LNCaP clone FGC (cell line): ENCODE results near the gene CH25H.

Experiments used
- DNase-seq: peaks from one replicate; pipeline ENCODE4 v3.0.0-alpha.2; 2011; ENCODE audit warnings: low read depth
- H3K4me3 ChIP-seq: 2 replicates; pipeline ENCODE4 v1.5.1; 2011; ENCODE audit warnings: mild to moderate bottlenecking, low read depth, low read length, control low read depth
- CTCF ChIP-seq: IDR thresholded peaks from 2 replicates; pipeline ENCODE4 v1.5.1; 2012; ENCODE audit warnings: mild to moderate bottlenecking; ENCODE audit not compliant: control insufficient read depth, insufficient read depth; ENCODE audit errors: extremely low read depth

Gene CH25H

GRCh38 chr10:89217057-89217990, 10.2 kb upstream of the CH25H start:
- peak; percentile 32 for DNase-seq
- no peak overlapping the region for H3K4me3 ChIP-seq
- TF ChIP-seq CTCF: peak; percentile 51

DNA sequence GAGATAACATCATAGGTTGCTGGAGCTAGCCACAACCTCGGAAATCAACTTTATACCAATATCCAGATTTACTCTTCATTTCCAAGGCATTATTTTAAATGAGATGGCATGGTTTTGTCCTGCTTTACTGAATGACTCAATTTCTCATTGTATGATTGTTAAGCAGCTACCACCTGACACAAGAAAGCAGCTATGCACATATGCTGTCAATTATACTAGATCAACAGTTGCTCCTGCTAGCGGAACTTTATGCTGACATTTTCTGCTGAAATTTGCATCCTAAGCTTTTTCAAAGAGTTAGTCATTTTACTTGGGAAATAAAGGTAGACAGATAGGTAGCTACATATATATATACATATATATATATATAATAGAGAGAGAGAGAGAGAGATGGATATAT, 8.9 kb upstream of the CH25H start:
- no peak overlapping the region for H3K4me3 ChIP-seq
- TF ChIP-seq CTCF: no peak
- DNase-seq: no peak

- H3K4me3 ChIP-seq: no peak overlapping the region
- TF ChIP-seq CTCF: no peak
- no peak for DNase-seq
Observed at GRCh38 chr10:89215511-89215910, 8.4 kb upstream of the CH25H start.

GRCh38 chr10:89214566-89215165, 7.5 kb upstream of the CH25H start:
- TF ChIP-seq CTCF: no peak
- no peak for DNase-seq
- no peak overlapping the region for H3K4me3 ChIP-seq

DNA sequence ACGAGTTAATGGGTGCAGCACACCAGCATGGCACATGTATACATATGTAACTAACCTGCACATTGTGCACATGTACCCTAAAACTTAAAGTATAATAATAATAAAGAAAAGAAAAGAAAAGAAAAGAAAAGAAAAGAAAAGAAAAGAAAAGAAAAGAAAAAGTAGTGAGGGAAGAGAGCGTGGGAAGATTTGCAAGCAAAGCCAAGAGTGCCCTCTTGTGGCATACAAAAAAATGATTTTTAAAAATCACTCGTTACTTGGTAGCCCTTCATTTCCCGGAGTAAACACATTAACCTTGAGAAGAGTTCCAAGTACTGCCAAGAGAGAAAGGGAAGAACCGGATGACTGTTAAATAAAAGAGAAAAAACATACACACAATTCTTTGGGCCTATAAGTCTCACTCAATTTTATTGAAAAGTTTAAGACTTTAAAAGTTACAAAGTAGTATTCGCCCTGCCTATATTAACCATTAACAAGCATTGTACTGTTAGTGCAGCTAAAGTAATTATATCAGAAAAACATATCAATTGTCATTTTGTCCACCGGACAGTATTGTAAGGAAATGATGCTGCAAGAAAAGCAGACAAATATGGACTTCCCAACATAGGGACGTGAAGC, 6.2 kb upstream of the CH25H start:
- peak; percentile 51 for TF ChIP-seq CTCF
- peak; percentile 26 for DNase-seq
- H3K4me3 ChIP-seq: no peak overlapping the region

DNA sequence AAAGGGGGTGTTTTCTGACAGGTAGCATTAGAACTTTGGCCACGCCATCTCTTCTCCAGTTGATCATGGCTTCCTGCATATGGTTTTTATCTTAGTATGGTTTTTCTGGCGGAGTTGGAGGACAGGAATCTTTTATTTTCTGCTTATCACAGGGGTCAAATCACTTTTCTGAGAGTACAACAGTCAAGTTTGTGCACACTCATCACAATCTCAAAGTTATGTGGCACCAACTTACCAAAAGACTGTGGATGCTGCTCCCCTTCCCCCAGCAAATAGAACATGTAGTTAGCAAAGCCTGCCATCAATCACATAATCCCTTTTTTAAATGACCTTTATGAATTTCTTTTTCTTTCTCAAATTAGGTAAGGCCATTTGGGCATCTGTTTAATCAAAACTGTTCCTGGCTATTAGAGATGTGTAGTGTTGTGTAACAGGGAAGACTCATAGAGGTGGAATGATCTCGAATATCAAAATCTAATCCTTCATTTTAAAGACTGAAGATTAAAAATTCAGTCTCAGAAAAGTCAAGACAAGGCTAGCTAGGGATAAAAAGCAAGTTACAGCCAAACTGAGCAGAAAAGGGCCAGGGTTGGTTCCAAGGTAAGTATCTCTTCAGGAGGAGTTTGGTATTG, 3.8 kb upstream of the CH25H start:
- no peak overlapping the region for H3K4me3 ChIP-seq
- TF ChIP-seq CTCF: no peak
- DNase-seq: no peak
